Measurements from ENCODE around the gene ADGRL3. TPM values are rescaled to one million over a fixed set of nuclear protein-coding genes. Genes with fewer than 3 reads are reported as not detected.
"Not testable (repeated sequence)": the region's sequence is repeated elsewhere in the genome, so short reads cannot be mapped to it uniquely, and the experiment has no call there.

The ADGRL3 gene
- total RNA-seq, 1 experiment from 2014 or later, result not detected

DNA sequence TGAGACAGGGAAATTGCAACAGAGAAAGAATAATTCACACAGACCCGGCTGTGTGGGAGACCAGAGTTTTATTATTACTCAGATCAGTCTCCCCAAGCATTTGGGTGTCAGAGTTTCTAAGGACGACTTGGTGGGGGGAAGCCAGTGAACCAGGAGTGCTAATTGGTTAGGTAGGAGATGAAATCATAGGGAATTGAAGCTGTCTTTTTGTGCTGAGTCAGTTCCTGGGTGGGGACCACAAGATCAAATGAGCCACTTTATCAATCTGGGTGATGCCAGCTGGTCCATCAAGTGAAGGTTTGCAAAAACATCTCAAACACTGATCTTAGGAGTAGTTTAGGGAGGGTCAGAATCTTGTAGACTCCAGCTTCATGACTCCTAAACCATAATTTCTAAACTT, 560.7 kb downstream of the ADGRL3 start:
- Histone ChIP-seq H3K27ac (ENCODE audit: low read length) (no peak overlapping the region), H3K4me1 (ENCODE audit: low read length) (no peaks in the 10 kb centered on the region), H3K79me2 (ENCODE audit: low read length) (no peaks in the 10 kb centered on the region), H3K9ac (ENCODE audit: low read length) (no peak overlapping the region), H3K4me3 (ENCODE audit: low read length) (no peak overlapping the region), H3K9me3 (ENCODE audit: low read length) (peaks cover 3% of the 10 kb centered on the region; the same call in 1 of the 2 replicates), H3K9me2 (replicated peaks; ENCODE audit: insufficient read depth, low read length) (no peaks in the 10 kb centered on the region), H2AFZ (ENCODE audit: low read length) (no peak overlapping the region), H3K27me3 (ENCODE audit: low read length) (no peaks in the 10 kb centered on the region), H4K20me1 (ENCODE audit: insufficient read depth, low read depth, low read length) (no peaks in the 10 kb centered on the region), H3K4me2 (ENCODE audit: low read depth, low read length, poor library complexity, severe bottlenecking) (no peak overlapping the region), H3K36me3 (ENCODE audit: insufficient read depth, low read length) (no peaks in the 10 kb centered on the region)
- no peak for DNase-seq

- H3K79me2 ChIP-seq (ENCODE audit: low read length), result no peaks in the 10 kb centered on the region
Measured at GRCh38 chr4:61762722-61763627, 562.8 kb downstream of the ADGRL3 start.

DNA sequence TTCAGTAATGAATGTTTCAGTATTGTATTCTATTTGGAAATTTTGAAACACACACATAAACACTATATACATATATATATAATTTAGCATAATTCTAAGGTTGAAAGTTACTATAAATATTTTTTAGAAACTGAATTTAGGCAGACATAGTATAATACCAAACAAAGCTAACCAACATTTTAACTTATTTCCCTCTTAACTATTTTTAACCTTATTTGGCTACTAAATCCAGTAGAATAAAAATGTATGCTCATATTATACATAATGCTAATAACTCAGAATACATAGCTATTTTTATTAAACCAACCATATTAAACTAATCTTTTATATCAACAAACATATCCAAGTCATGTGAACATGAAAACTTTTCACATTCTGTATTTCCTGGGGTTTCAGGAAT, 563.6 kb downstream of the ADGRL3 start:
- no peaks in the 10 kb centered on the region for H3K36me3 ChIP-seq (ENCODE audit: insufficient read depth, low read length)
- no peak overlapping the region for H3K4me2 ChIP-seq (ENCODE audit: low read depth, low read length, poor library complexity, severe bottlenecking)
- H2AFZ ChIP-seq (ENCODE audit: low read length), result no peak overlapping the region
- H3K9ac ChIP-seq (ENCODE audit: low read length), result no peak overlapping the region
- no peak overlapping the region for H3K4me3 ChIP-seq (ENCODE audit: low read length)
- no peaks in the 10 kb centered on the region for H3K79me2 ChIP-seq (ENCODE audit: low read length)
- H3K4me1 ChIP-seq (ENCODE audit: low read length), result no peaks in the 10 kb centered on the region
- H3K27ac ChIP-seq (ENCODE audit: low read length), result no peak overlapping the region
- no peaks in the 10 kb centered on the region for H3K9me2 ChIP-seq (replicated peaks; ENCODE audit: insufficient read depth, low read length)
- no peak for DNase-seq
- no peaks in the 10 kb centered on the region for H3K27me3 ChIP-seq (ENCODE audit: low read length)
- H3K9me3 ChIP-seq (ENCODE audit: low read length), result peaks cover 3% of the 10 kb centered on the region; the same call in 1 of the 2 replicates
- no peaks in the 10 kb centered on the region for H4K20me1 ChIP-seq (ENCODE audit: insufficient read depth, low read depth, low read length)

More at GRCh38 chr4:61762722-61763627, 562.8 kb downstream of the ADGRL3 start:
- Histone ChIP-seq H3K9ac (ENCODE audit: low read length) (no peak overlapping the region), H3K36me3 (ENCODE audit: insufficient read depth, low read length) (no peaks in the 10 kb centered on the region), H3K4me2 (ENCODE audit: low read depth, low read length, poor library complexity, severe bottlenecking) (no peak overlapping the region), H3K27me3 (ENCODE audit: low read length) (no peaks in the 10 kb centered on the region), H3K27ac (ENCODE audit: low read length) (no peak overlapping the region), H3K4me1 (ENCODE audit: low read length) (no peaks in the 10 kb centered on the region), H4K20me1 (ENCODE audit: insufficient read depth, low read depth, low read length) (no peaks in the 10 kb centered on the region), H3K9me2 (replicated peaks; ENCODE audit: insufficient read depth, low read length) (no peaks in the 10 kb centered on the region), H3K9me3 (ENCODE audit: low read length) (peaks cover 3% of the 10 kb centered on the region; the same call in 1 of the 2 replicates), H3K4me3 (ENCODE audit: low read length) (no peak overlapping the region), H2AFZ (ENCODE audit: low read length) (no peak overlapping the region)
- no peak for DNase-seq

DNA sequence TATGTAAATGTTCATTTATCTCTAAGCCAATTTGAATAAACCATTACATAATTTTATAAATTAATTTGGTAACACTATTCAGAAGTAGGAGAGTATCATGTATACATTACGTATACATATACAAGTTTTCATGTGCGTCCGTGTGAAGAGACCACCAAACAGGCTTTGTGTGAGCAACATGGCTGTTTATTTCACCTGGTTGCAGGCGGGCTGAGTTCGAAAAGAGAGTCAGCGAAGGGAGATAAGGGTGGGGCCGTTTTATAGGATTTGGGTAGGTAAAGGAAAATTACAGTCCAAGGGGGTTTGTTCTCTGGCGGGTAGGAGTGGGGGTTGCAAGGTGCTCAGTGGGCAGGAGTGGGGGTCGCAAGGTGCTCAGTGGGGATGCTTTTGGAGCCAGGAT, 564.0 kb downstream of the ADGRL3 start:
- not testable (repeated sequence) for DNase-seq; H3K4me1 ChIP-seq (ENCODE audit: low read length); H3K79me2 ChIP-seq (ENCODE audit: low read length); H3K9me2 ChIP-seq (replicated peaks; ENCODE audit: insufficient read depth, low read length); H3K9ac ChIP-seq (ENCODE audit: low read length); H3K36me3 ChIP-seq (ENCODE audit: insufficient read depth, low read length); H4K20me1 ChIP-seq (ENCODE audit: insufficient read depth, low read depth, low read length); H2AFZ ChIP-seq (ENCODE audit: low read length); H3K4me2 ChIP-seq (ENCODE audit: low read depth, low read length, poor library complexity, severe bottlenecking); H3K4me3 ChIP-seq (ENCODE audit: low read length); H3K9me3 ChIP-seq (ENCODE audit: low read length); H3K27me3 ChIP-seq (ENCODE audit: low read length); H3K27ac ChIP-seq (ENCODE audit: low read length)

GRCh38 chr4:61769444-61770167, 569.5 kb downstream of the ADGRL3 start:
- H3K9me2 ChIP-seq (replicated peaks; ENCODE audit: insufficient read depth, low read length); H3K4me2 ChIP-seq (ENCODE audit: low read depth, low read length, poor library complexity, severe bottlenecking); H3K36me3 ChIP-seq (ENCODE audit: insufficient read depth, low read length); H3K27me3 ChIP-seq (ENCODE audit: low read length); H3K79me2 ChIP-seq (ENCODE audit: low read length); H4K20me1 ChIP-seq (ENCODE audit: insufficient read depth, low read depth, low read length); H3K27ac ChIP-seq (ENCODE audit: low read length); H2AFZ ChIP-seq (ENCODE audit: low read length); H3K9ac ChIP-seq (ENCODE audit: low read length); H3K4me1 ChIP-seq (ENCODE audit: low read length); H3K9me3 ChIP-seq (ENCODE audit: low read length); DNase-seq; H3K4me3 ChIP-seq (ENCODE audit: low read length): not testable (repeated sequence)

GRCh38 chr4:61770456-61770855, 570.3 kb downstream of the ADGRL3 start:
- no peak overlapping the region for H3K4me2 ChIP-seq (ENCODE audit: low read depth, low read length, poor library complexity, severe bottlenecking)
- H3K4me1 ChIP-seq (ENCODE audit: low read length), result no peaks in the 10 kb centered on the region
- H3K9ac ChIP-seq (ENCODE audit: low read length), result no peak overlapping the region
- H3K4me3 ChIP-seq (ENCODE audit: low read length), result no peak overlapping the region
- no peaks in the 10 kb centered on the region for H4K20me1 ChIP-seq (ENCODE audit: insufficient read depth, low read depth, low read length)
- H3K36me3 ChIP-seq (ENCODE audit: insufficient read depth, low read length), result no peaks in the 10 kb centered on the region
- DNase-seq, result no peak
- H3K9me2 ChIP-seq (replicated peaks; ENCODE audit: insufficient read depth, low read length), result no peaks in the 10 kb centered on the region
- H2AFZ ChIP-seq (ENCODE audit: low read length), result no peak overlapping the region
- H3K27ac ChIP-seq (ENCODE audit: low read length), result no peak overlapping the region
- no peaks in the 10 kb centered on the region for H3K27me3 ChIP-seq (ENCODE audit: low read length)
- peaks cover 3% of the 10 kb centered on the region; the same call in 1 of the 2 replicates for H3K9me3 ChIP-seq (ENCODE audit: low read length)
- no peaks in the 10 kb centered on the region for H3K79me2 ChIP-seq (ENCODE audit: low read length)

DNA sequence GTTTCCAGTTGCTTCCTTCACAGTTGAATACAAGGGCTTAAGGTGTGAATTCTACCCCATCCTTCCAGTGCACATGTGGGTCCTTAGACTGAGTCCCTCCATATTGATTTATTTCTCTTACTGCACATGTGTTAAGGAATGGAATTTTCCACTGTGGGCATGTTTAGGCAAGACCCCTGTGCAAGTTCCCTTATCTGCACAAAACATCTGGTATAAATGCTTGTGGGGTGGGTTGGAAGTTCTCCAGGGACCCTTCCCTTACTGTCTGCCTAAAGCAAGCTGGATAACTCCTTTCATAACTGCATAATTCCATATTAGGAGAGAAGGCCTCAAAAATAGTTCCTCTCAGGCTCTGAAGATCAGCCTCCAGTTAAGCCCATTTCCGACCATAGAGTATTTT, 570.9 kb downstream of the ADGRL3 start:
- DNase-seq, result no peak
- H3K9ac ChIP-seq (ENCODE audit: low read length), result no peak overlapping the region
- peaks cover 3% of the 10 kb centered on the region; the same call in 1 of the 2 replicates for H3K9me3 ChIP-seq (ENCODE audit: low read length)
- no peaks in the 10 kb centered on the region for H4K20me1 ChIP-seq (ENCODE audit: insufficient read depth, low read depth, low read length)
- no peaks in the 10 kb centered on the region for H3K36me3 ChIP-seq (ENCODE audit: insufficient read depth, low read length)
- no peaks in the 10 kb centered on the region for H3K79me2 ChIP-seq (ENCODE audit: low read length)
- H3K4me2 ChIP-seq (ENCODE audit: low read depth, low read length, poor library complexity, severe bottlenecking), result no peak overlapping the region
- H3K4me1 ChIP-seq (ENCODE audit: low read length), result no peaks in the 10 kb centered on the region
- H3K27ac ChIP-seq (ENCODE audit: low read length), result no peak overlapping the region
- no peaks in the 10 kb centered on the region for H3K9me2 ChIP-seq (replicated peaks; ENCODE audit: insufficient read depth, low read length)
- no peak overlapping the region for H2AFZ ChIP-seq (ENCODE audit: low read length)
- no peaks in the 10 kb centered on the region for H3K27me3 ChIP-seq (ENCODE audit: low read length)
- H3K4me3 ChIP-seq (ENCODE audit: low read length), result no peak overlapping the region

DNA sequence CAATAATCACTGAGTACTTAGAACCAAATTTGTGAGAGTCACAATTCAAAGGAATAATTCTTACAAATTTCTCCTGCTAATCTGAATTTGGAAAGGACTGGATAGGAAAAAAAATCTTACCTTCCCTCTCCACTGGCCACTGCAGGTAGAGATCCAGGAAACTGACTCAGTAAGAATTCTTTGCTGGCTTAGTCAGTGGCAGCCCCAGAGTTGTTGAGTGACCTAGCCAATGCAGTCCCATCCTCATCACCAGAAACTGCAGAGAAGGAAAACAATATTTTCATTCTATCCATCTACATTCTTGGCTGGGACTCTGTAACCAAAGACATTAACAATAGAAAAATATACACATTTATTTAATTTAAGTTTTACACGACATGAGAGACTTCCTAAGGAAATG, 572.0 kb downstream of the ADGRL3 start:
- no peak overlapping the region for H2AFZ ChIP-seq (ENCODE audit: low read length)
- no peaks in the 10 kb centered on the region for H3K9me2 ChIP-seq (replicated peaks; ENCODE audit: insufficient read depth, low read length)
- no peaks in the 10 kb centered on the region for H3K27me3 ChIP-seq (ENCODE audit: low read length)
- no peak overlapping the region for H3K27ac ChIP-seq (ENCODE audit: low read length)
- H3K9ac ChIP-seq (ENCODE audit: low read length), result no peak overlapping the region
- H3K4me1 ChIP-seq (ENCODE audit: low read length), result no peaks in the 10 kb centered on the region
- no peaks in the 10 kb centered on the region for H4K20me1 ChIP-seq (ENCODE audit: insufficient read depth, low read depth, low read length)
- H3K9me3 ChIP-seq (ENCODE audit: low read length), result peaks cover 3% of the 10 kb centered on the region; the same call in 1 of the 2 replicates
- H3K4me3 ChIP-seq (ENCODE audit: low read length), result no peak overlapping the region
- no peak for DNase-seq
- no peak overlapping the region for H3K4me2 ChIP-seq (ENCODE audit: low read depth, low read length, poor library complexity, severe bottlenecking)
- no peaks in the 10 kb centered on the region for H3K36me3 ChIP-seq (ENCODE audit: insufficient read depth, low read length)
- H3K79me2 ChIP-seq (ENCODE audit: low read length), result no peaks in the 10 kb centered on the region
